Measurements from ENCODE around the gene SSMEM1.
"Not testable (repeated sequence)": the region's sequence is repeated elsewhere in the genome, so short reads cannot be mapped to it uniquely, and the experiment has no call there.

Gene SSMEM1

DNA sequence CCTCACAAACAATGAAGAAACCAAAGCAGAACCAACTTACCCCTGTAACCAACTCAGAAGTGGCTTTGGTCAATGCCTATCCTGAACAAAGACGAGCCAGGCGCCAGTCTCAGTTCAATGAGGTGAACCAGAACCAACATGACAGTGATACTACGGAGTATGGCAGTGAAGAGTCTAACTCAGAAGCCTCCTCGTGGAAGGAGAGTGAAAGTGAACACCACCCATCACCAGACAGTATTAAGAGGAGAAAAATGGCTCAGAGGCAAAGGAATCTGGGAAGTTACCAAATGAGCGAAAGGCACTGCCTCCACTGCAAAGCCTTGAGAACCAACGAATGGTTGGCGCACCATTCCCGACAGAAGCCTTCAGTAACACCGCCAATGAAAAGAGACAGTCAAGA, 8.4 kb downstream of the SSMEM1 start:
- DNase-seq: no peak

DNA sequence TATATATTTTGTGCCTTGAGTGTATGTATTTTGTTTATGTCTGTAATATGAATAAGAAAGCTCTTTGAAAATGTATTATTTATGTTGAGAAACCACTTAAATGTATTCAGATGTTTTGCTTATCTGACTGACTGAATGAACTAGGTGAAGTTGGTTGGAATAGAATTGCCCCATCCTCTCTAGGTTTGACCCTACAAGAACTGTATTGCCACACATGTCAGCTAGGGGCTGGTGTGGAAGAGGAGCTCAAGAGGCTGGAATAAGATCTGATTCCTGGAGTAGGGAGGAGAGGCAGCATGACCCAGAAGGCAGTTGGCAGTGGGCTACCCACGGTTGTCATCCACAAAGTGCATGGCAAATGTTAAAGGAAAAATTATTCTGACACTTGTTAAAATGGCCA, 9.1 kb downstream of the SSMEM1 start:
- DNase-seq: no peak

DNA sequence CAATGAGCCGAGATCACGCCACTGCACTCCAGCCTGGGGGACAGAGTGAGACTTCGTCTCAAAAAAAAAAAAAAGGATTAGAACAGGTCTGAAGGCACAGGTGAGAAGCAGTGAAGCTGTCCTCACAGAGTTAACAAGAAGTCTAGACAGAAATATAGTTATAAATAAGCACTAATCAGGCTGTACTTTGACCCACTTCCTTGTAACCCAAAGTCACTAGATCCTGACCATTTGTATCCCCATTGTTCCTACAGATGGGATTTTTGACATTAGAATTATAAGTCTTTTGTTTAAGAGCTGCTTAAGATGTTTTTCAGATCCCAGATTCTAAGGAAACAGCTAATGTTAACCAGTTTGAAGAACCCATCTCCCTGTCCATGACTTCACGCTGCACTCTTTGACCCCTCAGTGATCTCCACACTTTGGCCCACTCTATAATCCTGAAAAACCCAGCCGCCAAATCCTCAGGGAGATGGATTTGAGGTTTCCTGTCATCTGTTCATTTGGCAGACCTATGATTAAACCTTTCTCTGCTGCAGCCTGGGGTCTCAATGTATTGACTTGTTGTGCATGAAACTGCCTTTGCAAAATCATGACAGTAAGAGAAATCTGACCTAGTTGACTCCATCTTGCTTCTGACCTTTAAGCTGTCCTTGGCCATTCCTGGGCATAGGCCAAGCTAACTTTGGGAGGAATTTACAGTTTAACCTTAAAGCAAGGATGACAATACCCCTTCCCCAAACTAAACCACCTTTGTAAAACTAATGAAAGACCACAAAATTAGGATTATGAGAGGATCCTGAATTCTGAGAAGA, 11.4 kb downstream of the SSMEM1 start:
- DNase-seq: no peak

DNA sequence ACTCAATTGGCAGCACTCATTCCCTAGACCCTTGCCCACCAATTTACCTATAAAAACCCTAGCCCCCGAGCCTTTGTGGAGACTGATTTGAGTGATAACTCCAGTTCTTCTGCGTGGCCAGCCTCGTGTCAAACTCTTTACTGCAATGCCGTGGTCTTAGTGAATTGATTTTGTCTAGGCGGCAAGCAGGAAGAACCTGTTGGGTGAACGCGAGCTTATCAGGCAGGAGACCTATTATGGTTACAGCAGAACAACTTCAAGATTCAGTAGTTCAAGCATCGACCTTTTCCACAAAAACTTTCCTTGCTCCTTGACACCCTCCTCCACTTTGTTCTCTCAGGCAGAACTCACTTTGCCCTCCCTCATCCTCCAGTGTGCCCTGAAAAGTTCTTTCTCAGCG, 12.2 kb downstream of the SSMEM1 start:
- DNase-seq: no peak

DNA sequence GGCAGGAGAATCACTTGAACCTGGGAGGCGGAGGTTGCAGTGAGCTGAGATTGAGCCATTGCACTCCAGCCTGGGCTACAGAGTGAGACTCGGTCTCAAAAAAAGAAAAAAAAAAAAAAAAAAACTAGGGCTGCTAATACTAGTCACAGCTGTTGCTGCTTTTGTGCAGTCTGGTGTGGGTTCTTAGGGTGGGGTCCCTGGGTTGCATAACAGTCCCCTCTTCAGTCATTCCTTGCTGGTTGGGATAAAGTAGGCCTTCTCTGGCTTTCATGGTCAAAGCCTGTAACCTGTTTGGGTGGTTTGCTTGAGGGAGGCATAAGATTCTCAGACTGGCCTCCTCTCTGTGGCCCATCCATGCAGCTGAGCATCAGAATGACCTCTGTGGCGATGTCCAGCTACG, 14.1 kb downstream of the SSMEM1 start:
- no peak for DNase-seq

DNA sequence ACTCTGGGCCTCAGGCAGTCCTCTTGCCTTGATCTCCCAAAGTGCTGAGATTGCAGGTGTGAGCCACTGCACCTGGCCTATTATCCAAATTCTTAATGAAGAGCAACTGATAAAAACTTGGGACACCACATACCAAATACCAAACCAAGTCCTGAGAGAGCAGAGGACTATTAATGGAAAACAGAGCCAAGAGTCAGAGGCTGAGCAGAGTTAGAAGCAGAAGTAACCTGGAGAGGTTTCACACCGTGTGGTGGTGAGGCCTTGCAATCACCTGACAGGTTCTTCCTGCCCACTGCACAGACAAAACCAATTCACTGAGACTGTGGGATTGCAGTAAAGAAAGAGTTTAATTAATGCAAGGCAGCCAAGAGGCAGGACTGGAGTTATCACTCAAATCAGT, 16.0 kb downstream of the SSMEM1 start:
- no peak for DNase-seq

DNA sequence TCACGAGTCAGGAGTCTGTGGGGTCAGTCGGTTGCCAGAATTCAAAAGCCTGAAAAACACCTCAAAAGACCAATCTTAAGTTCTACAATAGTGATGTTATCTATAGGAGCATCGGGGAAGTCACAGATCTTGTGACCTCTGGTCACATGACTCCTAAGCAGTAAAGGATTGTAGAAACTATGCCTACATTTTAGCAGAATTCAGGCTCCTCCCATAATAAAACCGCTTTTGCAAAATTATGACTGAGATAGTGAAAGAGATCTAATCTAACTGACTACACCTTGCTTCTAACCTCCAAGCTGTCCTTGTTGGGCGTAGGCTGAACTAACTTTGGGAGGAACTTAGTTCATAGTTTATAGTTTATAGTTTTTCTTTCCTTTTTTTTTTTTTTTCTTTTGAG, 16.6 kb downstream of the SSMEM1 start:
- no peak for DNase-seq

DNA sequence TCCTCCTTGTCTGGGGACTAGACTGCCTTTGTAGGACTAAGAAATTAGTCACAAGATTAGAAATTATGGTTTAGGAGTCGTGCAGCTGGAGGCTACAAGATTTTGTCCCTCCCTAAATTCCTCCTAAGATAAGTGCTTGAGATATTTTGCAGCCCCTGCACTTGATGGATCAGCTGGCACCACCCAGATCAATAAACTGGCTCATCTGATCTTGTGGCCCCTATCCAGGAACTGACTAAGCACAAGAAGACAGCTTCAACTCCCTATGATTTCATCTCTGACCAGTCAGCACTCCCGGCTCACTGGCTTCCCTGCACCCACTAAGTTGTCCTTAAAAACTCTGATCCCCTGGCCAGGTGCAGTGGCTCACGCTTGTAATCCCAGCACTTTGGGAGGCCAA, 17.3 kb downstream of the SSMEM1 start:
- DNase-seq: not testable (repeated sequence)

DNA sequence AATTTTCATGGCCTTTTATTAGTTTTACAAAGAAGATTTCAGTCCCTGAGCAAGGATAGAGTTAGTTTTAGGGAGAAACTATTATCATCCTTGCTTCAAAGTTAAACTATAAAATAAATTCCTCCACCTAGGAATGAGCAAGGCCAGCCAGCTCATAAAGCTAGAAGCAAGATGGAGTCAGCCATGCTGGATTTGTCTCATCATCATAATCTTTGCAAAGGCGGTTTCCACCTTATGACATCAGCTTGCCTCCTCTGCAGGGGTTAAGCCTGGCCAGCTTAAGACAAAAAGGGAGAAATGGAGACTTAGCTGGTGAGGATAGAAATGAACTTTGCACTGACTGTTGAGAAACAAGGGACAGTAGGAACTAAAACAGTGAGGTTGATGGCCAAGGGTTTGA, 18.7 kb downstream of the SSMEM1 start:
- no peak for DNase-seq

DNA sequence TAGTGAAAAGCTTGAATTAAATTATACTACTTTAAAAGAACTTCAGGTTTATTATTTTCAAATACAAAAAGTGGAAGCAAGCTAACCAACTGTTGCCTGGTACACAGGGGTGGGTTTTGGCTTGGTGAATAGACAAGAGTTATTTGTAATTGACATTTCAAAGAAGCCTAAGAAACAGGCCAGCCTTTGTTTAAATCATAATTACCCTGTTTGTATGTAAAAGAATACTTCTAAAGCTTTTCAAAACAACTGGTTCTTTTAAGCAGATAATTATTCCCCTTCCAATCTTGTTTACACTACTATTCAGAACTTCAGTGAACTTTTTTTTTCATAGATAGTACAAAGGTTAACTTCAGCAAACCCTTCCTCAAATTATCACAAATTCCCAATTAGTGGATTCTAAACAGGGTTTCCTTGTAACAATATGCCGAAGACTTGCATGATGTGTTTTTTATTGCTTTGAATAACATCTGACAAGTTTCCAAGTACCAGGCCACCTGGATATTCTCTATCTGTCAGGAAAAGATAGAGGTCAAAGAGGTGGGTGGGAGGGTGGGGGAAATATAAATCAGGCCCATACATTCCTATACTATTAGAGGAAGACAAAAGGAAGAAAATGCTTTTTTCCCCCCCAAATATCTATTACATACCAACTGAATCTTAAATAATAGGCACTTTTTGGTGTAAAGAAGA, 20.4 kb downstream of the SSMEM1 start:
- no peak for DNase-seq

DNA sequence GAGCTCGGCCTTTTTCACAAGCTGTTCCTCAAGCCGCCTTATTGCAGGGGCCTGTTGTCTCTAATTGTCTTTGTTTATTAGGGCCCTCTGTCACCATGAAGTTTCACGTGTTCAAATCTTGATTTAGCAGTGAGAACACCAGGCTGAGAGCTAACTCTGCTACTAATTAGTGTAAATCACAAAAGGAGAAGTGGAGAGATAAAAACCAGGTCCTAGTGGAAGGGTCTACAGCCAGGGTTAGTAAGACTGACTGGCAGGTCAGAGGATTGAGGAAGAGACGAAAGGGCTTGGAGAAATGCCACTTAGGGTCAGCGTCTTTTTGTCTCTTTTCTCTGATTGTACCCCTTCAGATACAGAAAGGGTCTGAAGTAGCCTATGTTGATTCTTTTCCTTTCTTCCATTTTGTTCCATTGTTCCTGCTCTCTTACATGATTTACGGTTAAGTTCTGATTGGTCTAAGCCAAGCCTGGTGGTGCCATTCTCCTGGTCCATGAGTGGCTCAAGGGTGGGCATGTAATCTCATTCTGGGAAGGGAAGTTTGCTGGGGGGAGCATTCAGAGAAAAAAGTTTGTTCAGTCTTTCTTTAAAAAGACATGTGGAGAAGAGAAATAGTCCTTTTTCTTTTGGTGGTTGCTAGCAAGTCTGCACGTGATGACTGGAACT, 21.3 kb downstream of the SSMEM1 start:
- no peak for DNase-seq

DNA sequence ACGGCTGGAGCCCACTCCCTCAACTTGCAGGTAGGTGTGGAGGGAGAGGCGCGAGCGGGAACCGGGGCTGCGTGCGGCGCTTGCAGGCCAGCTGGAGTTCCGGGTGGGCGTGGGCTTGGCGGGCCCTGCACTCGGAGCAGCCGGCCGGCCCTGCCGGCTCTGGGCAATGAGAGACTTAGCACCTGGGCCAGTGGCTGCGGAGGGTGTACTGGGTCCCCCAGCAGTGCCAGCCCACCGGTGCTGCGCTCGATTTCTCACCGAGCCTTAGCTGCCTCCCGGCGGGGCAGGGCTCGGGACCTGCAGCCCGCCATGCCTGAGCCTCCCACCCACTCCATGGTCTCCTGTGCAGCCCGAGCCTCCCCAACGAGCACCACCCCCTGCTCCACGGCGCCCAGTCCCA, 22.3 kb downstream of the SSMEM1 start:
- not testable (repeated sequence) for DNase-seq

DNA sequence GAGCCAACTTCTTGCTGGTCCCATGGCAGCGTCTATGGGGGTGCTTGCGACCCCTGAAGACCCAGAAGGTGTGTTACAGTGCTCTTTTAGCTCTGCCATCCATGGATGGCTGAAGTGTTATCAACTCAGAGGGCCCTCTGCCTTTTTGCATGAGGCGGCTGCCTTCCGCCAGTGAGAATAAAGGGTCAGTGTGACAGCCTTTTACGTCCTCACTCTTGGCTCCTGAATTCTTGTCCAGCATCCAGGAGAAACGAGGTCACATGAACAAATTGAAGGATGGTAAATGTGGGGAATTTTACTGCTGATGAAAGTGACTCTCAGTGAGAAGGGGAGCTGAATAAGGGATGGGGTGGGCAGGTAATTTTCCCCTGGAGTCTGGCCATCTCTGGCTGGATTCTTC, 24.1 kb downstream of the SSMEM1 start:
- no peak for DNase-seq

DNA sequence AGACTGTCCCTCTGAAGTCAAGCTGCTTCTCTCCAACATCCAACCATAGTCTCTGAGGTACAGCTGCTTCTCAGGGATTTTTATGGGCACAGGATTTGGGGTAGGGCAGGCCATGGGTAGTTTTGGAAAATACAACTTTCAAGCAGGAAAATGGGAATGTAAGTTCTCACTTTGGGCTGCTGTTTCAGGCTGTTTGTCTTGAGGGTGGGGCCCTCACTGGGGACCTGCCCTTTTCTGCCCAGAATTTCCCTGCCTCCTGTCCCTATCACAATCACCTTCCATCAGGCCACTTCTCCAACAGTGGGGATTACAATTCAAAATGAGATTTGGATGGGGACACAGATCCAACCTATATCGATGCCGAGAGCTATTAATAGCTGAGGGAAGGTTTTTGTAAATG, 24.5 kb downstream of the SSMEM1 start:
- no peak for DNase-seq

DNA sequence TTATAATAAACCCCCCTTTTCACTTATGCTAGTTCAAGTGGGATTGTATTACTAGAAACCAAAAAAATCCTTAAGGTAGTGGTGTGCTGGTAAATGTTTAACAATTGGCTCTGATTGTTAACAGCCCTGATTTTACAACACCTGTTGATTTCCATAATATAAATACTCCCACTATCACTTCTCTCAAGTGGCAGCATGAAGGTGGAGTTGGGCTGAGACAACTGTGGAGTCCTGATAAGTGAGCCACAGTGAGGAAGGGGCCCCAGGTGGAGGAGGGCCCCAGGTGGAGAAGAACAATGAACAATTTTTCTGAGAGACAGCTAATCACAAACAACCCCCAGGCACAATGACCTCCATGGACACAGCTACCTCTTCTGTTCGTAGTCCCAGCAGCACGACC, 26.4 kb downstream of the SSMEM1 start:
- no peak for DNase-seq

DNA sequence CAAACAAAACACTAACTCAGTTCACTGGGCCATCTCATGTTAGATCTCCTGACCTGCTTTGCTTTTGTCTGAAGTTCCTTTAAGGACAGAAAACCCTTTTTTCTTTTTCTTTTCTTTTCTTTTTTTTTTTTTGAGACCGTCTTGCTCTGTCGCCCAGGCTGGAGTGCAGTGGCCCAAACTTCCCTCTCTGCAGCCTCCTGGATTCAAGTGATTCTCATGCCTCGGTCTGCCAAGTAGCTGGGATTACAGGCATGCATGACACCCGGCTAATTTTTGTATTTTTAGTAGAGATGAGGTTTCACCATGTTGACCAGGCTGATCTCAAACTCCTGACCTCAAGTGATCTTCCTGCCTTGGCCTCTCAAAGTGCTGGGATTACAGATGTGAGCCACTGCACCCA, 28.7 kb downstream of the SSMEM1 start:
- not testable (repeated sequence) for DNase-seq

DNA sequence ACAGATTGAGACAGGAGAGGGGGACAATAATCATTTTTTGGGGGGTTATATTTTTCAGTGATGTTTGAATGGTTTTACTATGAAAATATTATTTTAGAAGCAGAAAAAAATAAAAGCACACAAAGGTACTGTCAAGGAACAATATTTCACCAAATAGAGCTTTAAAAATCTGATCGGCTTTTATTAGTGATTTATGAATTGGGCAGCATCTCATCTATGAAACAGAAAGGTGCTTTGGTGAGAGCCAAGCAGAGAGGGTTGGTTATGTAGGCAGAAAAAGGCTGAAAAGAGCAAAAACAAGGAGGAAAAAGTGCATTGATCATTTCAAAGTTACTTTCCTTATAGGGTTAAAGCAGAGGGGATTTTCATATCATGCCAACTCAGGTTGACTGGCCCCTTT, 32.6 kb downstream of the SSMEM1 start:
- DNase-seq: no peak

DNA sequence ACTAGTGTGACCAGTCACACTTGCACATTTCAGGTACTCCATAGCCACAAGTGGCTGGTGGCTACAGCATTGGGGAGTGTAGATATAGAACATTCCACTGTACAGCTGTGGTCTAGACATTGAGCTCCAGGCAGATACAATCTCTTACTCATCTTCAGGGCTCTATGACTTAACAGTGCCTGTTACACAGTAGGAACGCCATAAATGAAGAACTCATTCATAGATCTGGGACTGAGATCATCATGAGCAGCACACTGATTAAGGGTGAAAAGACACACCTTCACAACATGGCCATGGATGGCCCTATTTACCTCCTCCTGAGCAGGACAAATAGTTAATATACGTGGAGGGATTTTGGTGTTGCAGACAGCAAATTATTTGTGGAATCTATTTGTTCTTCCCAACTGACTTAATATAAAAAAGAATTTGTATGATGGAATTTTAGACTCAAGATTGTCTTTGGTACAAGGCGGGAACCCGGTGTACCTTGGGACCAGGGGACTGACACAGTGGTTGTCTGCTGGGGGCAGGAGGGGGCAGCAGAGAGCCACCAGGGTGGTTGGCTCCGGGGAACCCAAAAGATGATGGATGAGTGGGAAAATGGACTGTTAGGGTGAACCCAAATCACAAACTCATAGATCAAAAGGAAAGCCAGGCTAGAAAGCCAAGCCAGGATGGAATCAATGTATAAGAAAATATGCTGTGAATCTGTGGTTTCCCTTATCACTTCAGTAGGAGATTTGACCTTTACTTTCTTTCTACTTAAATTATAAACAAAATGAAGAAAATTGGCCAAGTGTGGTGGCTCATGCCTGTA, 34.7 kb downstream of the SSMEM1 start:
- DNase-seq: no peak

DNA sequence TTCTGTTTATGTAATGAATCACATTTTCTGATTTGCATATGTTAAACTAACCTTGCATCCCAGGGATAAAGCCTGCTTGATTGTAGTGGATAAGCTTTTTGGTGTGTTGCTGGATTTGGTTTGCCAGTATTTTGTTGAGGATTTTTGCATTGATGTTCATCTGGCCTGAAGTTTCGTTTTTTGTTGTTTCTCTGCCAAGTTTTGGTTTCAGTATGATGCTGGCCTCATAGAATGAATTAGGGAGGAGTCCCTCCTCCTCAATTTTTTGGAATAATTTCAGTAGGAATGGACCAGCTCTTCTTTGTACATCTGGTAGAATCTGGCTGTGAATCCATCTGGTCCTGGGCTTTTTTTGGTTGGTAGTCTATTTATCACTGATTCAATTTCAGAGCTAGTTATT, 35.8 kb downstream of the SSMEM1 start:
- DNase-seq: not testable (repeated sequence)

DNA sequence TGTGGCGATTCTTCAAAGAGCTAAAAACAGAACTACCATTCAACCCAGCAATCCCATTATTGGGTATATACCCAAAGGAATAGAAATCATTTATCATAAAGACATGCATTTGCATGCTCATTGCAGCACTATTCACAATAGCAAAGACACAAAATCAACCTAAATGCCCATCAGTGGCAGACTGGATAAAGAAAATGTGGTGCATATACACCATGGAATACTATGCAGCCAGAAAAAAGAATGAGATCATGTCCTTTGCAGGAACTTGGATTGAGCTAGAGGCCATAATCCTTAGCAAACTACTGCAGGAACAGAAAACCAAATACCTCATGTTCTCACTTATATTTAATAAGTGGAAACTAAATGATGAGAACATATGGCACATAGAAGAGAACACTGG, 38.8 kb downstream of the SSMEM1 start:
- not testable (repeated sequence) for DNase-seq

DNA sequence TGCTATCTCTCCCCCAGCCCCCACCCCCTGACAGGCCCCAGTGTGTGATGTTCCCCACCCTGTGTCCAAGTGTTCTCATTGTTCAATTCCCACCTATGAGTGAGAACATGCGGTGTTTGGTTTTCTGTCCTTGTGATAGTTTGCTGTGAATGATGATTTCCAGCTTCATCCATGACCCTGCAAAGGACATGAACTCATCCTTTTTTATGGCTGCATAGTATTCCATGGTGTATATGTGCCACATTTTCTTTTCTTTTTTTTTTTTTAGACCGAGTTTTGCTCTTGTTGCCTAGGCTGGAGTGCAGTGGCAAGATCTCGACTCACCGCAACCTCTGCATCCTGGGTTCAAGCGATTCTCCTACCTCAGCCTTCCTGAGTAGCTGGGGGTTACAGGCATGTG, 41.2 kb downstream of the SSMEM1 start:
- not testable (repeated sequence) for DNase-seq

DNA sequence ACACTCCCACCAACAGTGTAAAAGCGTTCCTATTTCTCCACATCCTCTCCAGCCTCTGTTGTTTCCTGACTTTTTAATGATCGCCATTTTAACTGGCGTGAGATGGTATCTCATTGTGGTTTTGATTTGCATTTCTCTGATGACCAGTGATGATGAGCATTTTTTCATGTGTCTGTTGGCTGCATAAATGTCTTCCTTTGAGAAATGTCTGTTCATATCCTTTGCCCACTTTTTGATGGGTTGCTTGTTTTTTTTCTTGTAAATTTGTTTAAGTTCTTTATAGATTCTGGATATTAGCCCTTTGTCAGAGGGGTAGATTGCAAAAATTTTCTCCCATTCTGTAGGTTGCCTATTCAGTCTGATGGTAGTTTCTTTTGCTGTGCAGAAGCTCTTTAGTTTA, 42.0 kb downstream of the SSMEM1 start:
- not testable (repeated sequence) for DNase-seq

DNA sequence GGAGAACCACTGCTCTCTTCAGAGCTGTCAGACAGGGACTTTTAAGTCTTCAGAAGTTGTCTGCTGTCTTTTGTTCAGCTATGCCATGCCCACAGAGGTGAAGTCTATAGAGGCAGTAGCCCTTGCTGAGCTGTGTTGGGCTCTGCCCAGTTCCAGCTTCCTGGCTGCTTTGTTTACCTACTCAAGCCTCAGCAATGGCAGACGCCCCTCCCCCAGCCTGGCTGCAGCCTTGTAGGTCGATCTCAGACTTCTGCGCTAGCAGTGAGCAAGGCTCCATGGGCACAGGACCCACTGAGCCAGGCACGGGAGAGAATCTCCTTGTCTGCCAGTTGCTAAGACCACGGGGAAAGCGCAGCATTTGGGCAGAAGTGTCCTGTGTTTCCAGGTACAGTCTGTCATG, 46.9 kb downstream of the SSMEM1 start:
- no peak for DNase-seq

All from NCI-H510A (cell line).